Tibial artery (tissue), 4 donors: ENCODE data around the gene PDGFA.
A peak's percentile ranks its signal among the peaks of the same experiment; 100 is the strongest.

Experiments used
- DNase-seq, 2 donors: peaks; one replicate each; pipeline ENCODE4 v3.0.0-alpha.2; 2019
- H3K27ac ChIP-seq, 2 donors: fragments of 200-600 bp; sonication (generic) in 1 of 2; 1 replicate in 1 of 2; 2 replicates in 1 of 2; pipeline ENCODE4 v1.5.1; 2018 to 2019; ENCODE audit warnings: mild to moderate bottlenecking in 1 of 2
- H3K27me3 ChIP-seq, 2 donors: fragments of 200-600 bp; sonication (generic) in 1 of 2; one replicate each; pipeline versions ENCODE4 v1.5.1 to v1.6.0; 2016 to 2019
- H3K36me3 ChIP-seq, 3 donors: fragments of 200-600 bp; sonication (generic) in 2 of 3; one replicate each; pipeline ENCODE4 v1.5.1; 2016 to 2019; ENCODE audit warnings: mild to moderate bottlenecking in 2 of 3
- H3K4me1 ChIP-seq, 4 donors: fragments of 200-600 bp; sonication (generic) in 2 of 4; 1 replicate in 3 of 4; 2 replicates in 1 of 4; pipeline ENCODE4 v1.5.1; 2016 to 2019
- H3K4me3 ChIP-seq, 2 donors: fragments of 200-600 bp; sonication (generic) in 1 of 2; 1 replicate in 1 of 2; 2 replicates in 1 of 2; pipeline ENCODE4 v1.5.1; 2018 to 2019; ENCODE audit warnings: mild to moderate bottlenecking in 2 of 2
- H3K9me3 ChIP-seq, 3 donors: fragments of 200-600 bp; sonication (generic) in 1 of 3; one replicate each; pipeline ENCODE4 v1.5.1; 2016 to 2019
- CTCF ChIP-seq, 2 experiments: fragments of 200-600 bp in 1 of 2; fragments of 450-650 bp in 1 of 2; IDR thresholded peaks; one replicate each; pipeline ENCODE4 v1.5.1; 2017 to 2019; ENCODE audit warnings: antibody characterized with exemption in 2 of 2, mild to moderate bottlenecking in 1 of 2, moderate library complexity in 1 of 2
- intact Hi-C: fragments of 100-400 bp; cut with DNase I; formaldehyde crosslinking; loops from one replicate; pipeline ENCODE4 v1.15.0; 2023; ENCODE audit warnings: low total_unique reads

Gene PDGFA

GRCh38 chr7:500521-501420, 18.9 kb downstream of the PDGFA start:
- Histone ChIP-seq H3K4me1 (peaks cover 0 to 55% (median 32%) of the 10 kb centered on the region in 4 donors), H3K27ac (peak overlapping the region; percentile 12 to 50), H3K4me3 (no peak overlapping the region), H3K9me3 (no peaks in the 10 kb centered on the region), H3K36me3 (peaks cover 51 to 88% (median 83%) of the 10 kb centered on the region in 3 donors), H3K27me3 (no peaks in the 10 kb centered on the region)
- no peak for TF ChIP-seq CTCF (IDR thresholded peaks at IDR 0.05)
- peak in 1 of 2 donors; percentile 64 for DNase-seq
- intact Hi-C loops = no loop called here

GRCh38 chr7:499853-500485, 19.7 kb downstream of the PDGFA start:
- H3K27me3 ChIP-seq = no peaks in the 10 kb centered on the region
- H3K9me3 ChIP-seq = no peaks in the 10 kb centered on the region
- H3K27ac ChIP-seq = peak overlapping the region in 1 of 2 donors; percentile 50
- peaks cover 51 to 82% (median 81%) of the 10 kb centered on the region in 3 donors for H3K36me3 ChIP-seq
- intact Hi-C loops = no loop called here
- peak in 1 of 2 donors; percentile 65 for DNase-seq
- no peak overlapping the region for H3K4me3 ChIP-seq
- TF ChIP-seq CTCF (IDR thresholded peaks at IDR 0.05) = no peak
- H3K4me1 ChIP-seq = peaks cover 0 to 47% (median 30%) of the 10 kb centered on the region in 4 donors

GRCh38 chr7:498678-499641, 20.7 kb downstream of the PDGFA start:
- Histone ChIP-seq H3K9me3 (no peaks in the 10 kb centered on the region), H3K27ac (peak overlapping the region; percentile 3 to 50), H3K4me3 (no peak overlapping the region), H3K27me3 (no peaks in the 10 kb centered on the region), H3K4me1 (peaks cover 0 to 37% (median 21%) of the 10 kb centered on the region in 4 donors), H3K36me3 (peaks cover 51 to 77% (median 73%) of the 10 kb centered on the region in 3 donors)
- DNase-seq = peak; percentile 41 to 91
- intact Hi-C loops = no loop called here
- TF ChIP-seq CTCF (IDR thresholded peaks at IDR 0.05) = no peak

- Histone ChIP-seq H3K9me3 (no peaks in the 10 kb centered on the region), H3K27ac (no peak overlapping the region), H3K4me3 (no peak overlapping the region), H3K4me1 (peaks cover 0 to 28% (median 15%) of the 10 kb centered on the region in 4 donors), H3K36me3 (peaks cover 51 to 70% (median 69%) of the 10 kb centered on the region in 3 donors), H3K27me3 (no peaks in the 10 kb centered on the region)
- DNase-seq = peak in 1 of 2 donors; percentile 51
- intact Hi-C loops = no loop called here
- TF ChIP-seq CTCF (IDR thresholded peaks at IDR 0.05) = no peak
These were observed 21.5 kb downstream of the PDGFA start for GRCh38 chr7:497946-498655.
